OCI-LY3 (cell line): Measurements from ENCODE around the gene P2RX7.

Experiments used
- EZH2phosphoT487 ChIP-seq: fragments of 200-600 bp; shearing (Covaris generic); IDR thresholded peaks from 2 replicates; pipeline ENCODE4 v1.6.1; 2018; ENCODE audit warnings: antibody characterized with exemption, mixed run types, low read depth
- TF ChIP-seq, protein P1 (sequence below): fragments of 200-600, 300-600 bp; sonication (generic); IDR thresholded peaks from 2 replicates; pipeline ENCODE4 v1.5.1; 2014; ENCODE audit warnings: antibody characterized with exemption, low read length, low read depth

GRCh38 chr12:121128908-121129810 is 3.5 kb upstream of the P2RX7 start:
- TF ChIP-seq, protein P1, sequence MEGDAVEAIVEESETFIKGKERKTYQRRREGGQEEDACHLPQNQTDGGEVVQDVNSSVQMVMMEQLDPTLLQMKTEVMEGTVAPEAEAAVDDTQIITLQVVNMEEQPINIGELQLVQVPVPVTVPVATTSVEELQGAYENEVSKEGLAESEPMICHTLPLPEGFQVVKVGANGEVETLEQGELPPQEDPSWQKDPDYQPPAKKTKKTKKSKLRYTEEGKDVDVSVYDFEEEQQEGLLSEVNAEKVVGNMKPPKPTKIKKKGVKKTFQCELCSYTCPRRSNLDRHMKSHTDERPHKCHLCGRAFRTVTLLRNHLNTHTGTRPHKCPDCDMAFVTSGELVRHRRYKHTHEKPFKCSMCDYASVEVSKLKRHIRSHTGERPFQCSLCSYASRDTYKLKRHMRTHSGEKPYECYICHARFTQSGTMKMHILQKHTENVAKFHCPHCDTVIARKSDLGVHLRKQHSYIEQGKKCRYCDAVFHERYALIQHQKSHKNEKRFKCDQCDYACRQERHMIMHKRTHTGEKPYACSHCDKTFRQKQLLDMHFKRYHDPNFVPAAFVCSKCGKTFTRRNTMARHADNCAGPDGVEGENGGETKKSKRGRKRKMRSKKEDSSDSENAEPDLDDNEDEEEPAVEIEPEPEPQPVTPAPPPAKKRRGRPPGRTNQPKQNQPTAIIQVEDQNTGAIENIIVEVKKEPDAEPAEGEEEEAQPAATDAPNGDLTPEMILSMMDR, result no peak
- no peak for TF ChIP-seq EZH2phosphoT487
